GM12865 (cell line): ENCODE results near the gene SEMA5B.

Source experiments
- DNase-seq: peaks from one replicate; pipeline ENCODE4 v3.0.0; 2010; ENCODE audit warnings: low read depth
- H3K4me3 ChIP-seq: 2 replicates; pipeline ENCODE4 v1.5.1; 2011; ENCODE audit warnings: mild to moderate bottlenecking, low read depth, low read length, control low read depth
- TF ChIP-seq, protein P1 (sequence below): IDR thresholded peaks from 2 replicates; pipeline ENCODE4 v1.5.1; 2011; ENCODE audit warnings: low read length, control low read depth, low read depth, inconsistent platforms; ENCODE audit not compliant: insufficient read depth; ENCODE audit errors: missing control alignments

Gene SEMA5B

DNA sequence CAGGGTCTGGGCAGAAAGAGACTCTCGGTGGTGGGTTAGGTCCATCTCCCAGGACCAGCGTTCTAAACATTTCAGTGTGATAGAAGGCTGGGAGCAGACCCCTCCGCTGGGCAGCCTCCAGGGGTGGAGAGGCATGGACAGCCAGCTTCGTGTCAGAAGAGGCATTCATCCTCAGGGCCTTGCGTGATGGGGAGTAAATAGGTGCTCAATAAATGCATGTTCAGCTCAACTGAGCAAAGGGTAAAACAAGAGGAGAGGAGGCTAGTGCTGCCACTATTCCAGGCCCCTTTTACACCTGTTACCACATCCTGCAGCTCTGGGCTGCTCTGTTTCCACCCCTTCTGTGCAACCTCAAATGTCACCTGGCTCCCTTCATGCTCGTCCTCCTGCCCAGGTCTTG, 49.0 kb downstream of the SEMA5B start:
- no peak for DNase-seq
- no peak overlapping the region for H3K4me3 ChIP-seq
- TF ChIP-seq, protein P1, sequence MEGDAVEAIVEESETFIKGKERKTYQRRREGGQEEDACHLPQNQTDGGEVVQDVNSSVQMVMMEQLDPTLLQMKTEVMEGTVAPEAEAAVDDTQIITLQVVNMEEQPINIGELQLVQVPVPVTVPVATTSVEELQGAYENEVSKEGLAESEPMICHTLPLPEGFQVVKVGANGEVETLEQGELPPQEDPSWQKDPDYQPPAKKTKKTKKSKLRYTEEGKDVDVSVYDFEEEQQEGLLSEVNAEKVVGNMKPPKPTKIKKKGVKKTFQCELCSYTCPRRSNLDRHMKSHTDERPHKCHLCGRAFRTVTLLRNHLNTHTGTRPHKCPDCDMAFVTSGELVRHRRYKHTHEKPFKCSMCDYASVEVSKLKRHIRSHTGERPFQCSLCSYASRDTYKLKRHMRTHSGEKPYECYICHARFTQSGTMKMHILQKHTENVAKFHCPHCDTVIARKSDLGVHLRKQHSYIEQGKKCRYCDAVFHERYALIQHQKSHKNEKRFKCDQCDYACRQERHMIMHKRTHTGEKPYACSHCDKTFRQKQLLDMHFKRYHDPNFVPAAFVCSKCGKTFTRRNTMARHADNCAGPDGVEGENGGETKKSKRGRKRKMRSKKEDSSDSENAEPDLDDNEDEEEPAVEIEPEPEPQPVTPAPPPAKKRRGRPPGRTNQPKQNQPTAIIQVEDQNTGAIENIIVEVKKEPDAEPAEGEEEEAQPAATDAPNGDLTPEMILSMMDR = no peak

DNA sequence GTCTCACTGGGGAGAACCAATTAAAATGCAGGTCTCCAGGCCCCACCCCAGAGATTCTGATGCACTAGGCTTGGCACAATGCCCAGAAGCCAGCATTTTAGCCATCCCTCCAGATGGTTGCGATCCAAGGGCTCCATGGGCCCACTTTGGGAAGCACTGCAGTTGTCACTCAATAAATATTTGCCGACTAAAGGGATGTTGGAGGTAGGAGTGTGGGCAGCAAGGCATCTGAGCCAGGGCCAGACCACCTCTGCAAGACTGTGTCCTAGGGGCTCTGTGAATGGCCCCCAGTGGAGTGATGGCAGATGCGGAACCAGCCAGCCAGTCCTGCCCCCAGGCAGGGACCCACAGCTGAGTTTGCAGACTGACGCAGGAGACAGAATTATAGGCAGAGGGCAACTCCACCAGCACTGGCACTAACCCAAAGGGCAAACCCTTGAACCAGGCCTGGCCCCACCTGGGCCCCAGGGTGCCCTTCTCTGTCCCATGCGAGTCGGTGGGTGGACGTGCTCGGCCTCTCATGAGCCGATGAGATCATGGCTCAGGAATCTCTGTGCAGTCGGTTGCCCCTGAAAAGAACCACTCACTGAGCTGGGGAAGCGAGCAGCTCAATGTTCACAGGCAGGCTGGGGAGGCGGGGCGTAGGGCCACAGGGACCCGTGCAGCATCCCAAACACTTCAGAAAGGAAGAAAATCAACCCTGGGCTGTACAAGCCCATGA, 49.7 kb downstream of the SEMA5B start:
- no peak overlapping the region for H3K4me3 ChIP-seq
- TF ChIP-seq, protein P1 = no peak

DNA sequence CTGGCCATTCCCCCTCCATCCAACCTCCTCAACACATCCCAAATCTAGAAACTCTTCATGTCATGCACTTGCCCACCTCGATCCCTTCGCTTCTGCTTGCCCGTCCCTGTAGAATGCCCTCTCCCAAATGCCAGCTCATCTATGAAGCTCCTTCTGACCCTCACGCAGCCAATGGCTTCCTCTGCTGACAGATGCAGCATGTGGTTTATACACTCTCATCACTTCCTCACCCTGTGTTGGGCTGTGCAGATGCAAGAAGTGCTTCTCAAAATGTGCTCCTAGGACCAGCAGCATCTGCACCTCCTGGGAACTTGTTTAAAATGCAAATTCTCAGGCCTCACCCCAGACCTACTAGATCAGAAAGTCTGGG, 51.7 kb downstream of the SEMA5B start:
- DNase-seq = peak; percentile 5
- TF ChIP-seq, protein P1 = no peak
- H3K4me3 ChIP-seq = no peak overlapping the region

More for the DNA sequence above, 49.7 kb downstream of the SEMA5B start:
- no peak for DNase-seq

DNA sequence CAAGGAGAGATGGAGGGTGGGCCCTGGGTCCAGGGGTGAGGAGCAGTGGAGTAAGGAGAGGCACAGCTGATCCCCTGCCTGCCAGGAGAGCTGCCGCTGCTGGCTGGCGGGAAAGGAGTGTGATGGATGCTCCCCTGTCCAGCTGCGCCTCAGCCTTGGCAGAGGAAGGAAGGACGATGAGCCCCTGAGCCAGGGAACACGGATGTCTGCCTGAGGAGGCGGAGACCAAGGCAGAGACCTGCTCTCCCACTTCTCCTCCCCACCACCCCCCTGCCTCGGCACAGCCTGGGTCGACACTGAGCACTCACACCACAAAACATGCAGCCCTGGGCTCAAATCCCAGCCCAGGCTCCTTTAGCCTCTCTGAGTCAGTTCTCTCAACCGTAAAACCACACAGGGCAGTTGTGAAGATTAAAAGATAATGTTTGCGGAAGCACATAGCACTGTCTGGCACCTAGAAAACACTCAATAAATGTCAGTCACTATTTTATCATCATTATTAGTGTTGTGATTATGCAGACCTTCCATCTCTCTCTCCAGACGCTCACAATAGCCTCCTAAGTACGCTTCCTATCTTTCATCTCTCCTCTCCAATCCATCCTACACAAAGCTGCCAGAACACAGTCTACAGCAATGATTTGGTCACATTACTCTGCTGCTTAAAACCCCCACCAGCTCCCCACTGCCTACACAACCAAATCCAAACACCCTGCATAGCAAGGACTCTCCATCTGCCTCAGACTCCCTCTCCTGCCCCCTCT, 52.2 kb downstream of the SEMA5B start:
- no peak for DNase-seq
- TF ChIP-seq, protein P1 = no peak
- no peak overlapping the region for H3K4me3 ChIP-seq

DNA sequence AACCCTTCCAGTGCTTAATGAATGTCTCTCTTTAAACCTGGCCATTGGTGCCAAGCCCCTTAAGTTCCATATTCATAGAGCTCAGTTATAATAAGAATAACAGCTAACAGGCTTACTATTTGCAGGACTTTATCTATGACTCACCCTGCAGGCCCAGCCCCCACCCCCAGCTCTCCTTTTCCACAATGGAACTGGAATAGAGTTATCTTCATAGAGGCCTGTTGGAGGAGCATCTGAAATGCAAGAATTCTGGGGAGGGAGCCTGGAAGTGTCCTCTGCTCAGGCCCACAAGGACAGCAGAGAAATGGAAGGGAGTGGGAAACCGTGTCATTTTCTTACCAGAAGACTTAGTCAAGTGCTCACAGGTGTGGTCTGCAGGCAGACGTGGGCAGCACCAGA, 52.8 kb downstream of the SEMA5B start:
- no peak overlapping the region for H3K4me3 ChIP-seq
- no peak for DNase-seq
- TF ChIP-seq, protein P1 = no peak

DNA sequence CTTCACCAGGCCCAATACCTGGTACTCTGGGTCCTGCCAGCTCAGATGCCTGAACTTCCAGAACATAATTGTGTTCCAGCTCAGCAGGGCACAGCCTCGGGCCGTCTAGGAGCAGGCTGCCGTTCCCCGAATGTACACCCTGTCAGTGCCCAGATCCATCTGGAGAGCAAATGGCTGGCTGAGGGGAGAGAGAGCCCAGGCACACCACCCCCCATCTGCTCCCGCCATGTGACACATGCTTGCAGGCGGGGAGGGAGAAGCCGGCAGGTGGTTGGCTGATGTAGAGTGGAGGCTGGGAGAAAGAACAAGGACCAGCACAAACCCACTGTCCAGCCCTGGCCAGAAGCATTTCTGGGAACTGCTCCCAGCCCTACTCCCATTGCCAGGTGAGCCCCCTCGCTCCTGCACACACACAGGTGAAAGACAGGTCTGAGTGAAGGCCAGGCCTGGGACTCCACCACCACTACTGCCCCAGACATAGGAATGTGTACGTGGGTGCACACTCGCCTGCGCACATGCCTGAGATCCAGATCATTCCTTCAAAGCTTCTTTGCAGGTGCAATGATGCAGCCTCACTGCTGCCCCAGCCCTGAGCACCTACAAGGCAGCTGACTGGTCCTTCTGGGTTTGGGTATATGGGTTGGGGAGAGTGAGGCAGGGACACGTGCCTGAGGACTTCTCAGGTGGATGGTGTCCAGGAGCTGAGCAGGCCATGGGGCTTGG, 53.5 kb downstream of the SEMA5B start:
- H3K4me3 ChIP-seq = no peak overlapping the region
- DNase-seq = no peak
- TF ChIP-seq, protein P1 = no peak
